ENCODE data around the gene DDB1.

Gene DDB1

GRCh38 chr11:61287338-61287977 lies 45.4 kb downstream of the DDB1 start:
- DNase-seq = no peak
- Mint-ChIP-seq H3K4me3 (peak overlapping the region; percentile 44), H3K27ac (peak overlapping the region; percentile 99), H3K27me3 (ENCODE audit: low read depth, poor library complexity) (peaks cover 7% of the 10 kb centered on the region), H3K36me3 (ENCODE audit: low read depth) (peaks cover 71% of the 10 kb centered on the region), H3K4me1 (peaks cover 25% of the 10 kb centered on the region), H3K9me3 (no peaks in the 10 kb centered on the region)
- TF ChIP-seq CTCF (IDR thresholded peaks at IDR 0.05) = no peak

- Mint-ChIP-seq H3K4me1 (peaks cover 33% of the 10 kb centered on the region), H3K9me3 (no peaks in the 10 kb centered on the region), H3K27me3 (ENCODE audit: low read depth, poor library complexity) (peaks cover 14% of the 10 kb centered on the region), H3K36me3 (ENCODE audit: low read depth) (peaks cover 84% of the 10 kb centered on the region), H3K27ac (no peak overlapping the region), H3K4me3 (no peak overlapping the region)
- TF ChIP-seq CTCF (IDR thresholded peaks at IDR 0.05) = no peak
- DNase-seq = no peak
These were observed 49.3 kb downstream of the DDB1 start for GRCh38 chr11:61283613-61284012.

GRCh38 chr11:61281581-61282250 lies 51.2 kb downstream of the DDB1 start:
- H3K4me1 Mint-ChIP-seq = peaks cover 28% of the 10 kb centered on the region
- peaks cover 75% of the 10 kb centered on the region for H3K36me3 Mint-ChIP-seq (ENCODE audit: low read depth)
- H3K4me3 Mint-ChIP-seq = peak overlapping the region; percentile 14
- no peak overlapping the region for H3K27ac Mint-ChIP-seq
- H3K27me3 Mint-ChIP-seq (ENCODE audit: low read depth, poor library complexity) = peaks cover 14% of the 10 kb centered on the region
- no peaks in the 10 kb centered on the region for H3K9me3 Mint-ChIP-seq
- peak; percentile 91 for DNase-seq
- TF ChIP-seq CTCF (IDR thresholded peaks at IDR 0.05) = no peak

- Mint-ChIP-seq H3K27me3 (ENCODE audit: low read depth, poor library complexity) (peaks cover 14% of the 10 kb centered on the region), H3K9me3 (no peaks in the 10 kb centered on the region), H3K36me3 (ENCODE audit: low read depth) (peaks cover 70% of the 10 kb centered on the region), H3K4me1 (peaks cover 26% of the 10 kb centered on the region), H3K27ac (no peak overlapping the region), H3K4me3 (peak overlapping the region; percentile 14)
- DNase-seq = no peak
- TF ChIP-seq CTCF (IDR thresholded peaks at IDR 0.05) = no peak
These were observed 51.9 kb downstream of the DDB1 start for GRCh38 chr11:61280883-61281580.

- no peak for DNase-seq
- Mint-ChIP-seq H3K4me3 (no peak overlapping the region), H3K27me3 (ENCODE audit: low read depth, poor library complexity) (peaks cover 14% of the 10 kb centered on the region), H3K27ac (no peak overlapping the region), H3K36me3 (ENCODE audit: low read depth) (peaks cover 61% of the 10 kb centered on the region), H3K9me3 (no peaks in the 10 kb centered on the region), H3K4me1 (peaks cover 25% of the 10 kb centered on the region)
- TF ChIP-seq CTCF (IDR thresholded peaks at IDR 0.05) = no peak
These were observed 52.8 kb downstream of the DDB1 start for GRCh38 chr11:61279934-61280659.
